Stimulated activated CD4-positive, alpha-beta T cell treated with anti-CD3 and anti-CD28 coated beads, Interleukin-15, amount 100 ng/mL, for 24 hours (primary cell): ENCODE measurements around the gene ITGB1.

ENCODE experiments used
- DNase-seq: peaks from one replicate; pipeline ENCODE4 v3.0.0-alpha.2; 2020

ITGB1 gene

DNA sequence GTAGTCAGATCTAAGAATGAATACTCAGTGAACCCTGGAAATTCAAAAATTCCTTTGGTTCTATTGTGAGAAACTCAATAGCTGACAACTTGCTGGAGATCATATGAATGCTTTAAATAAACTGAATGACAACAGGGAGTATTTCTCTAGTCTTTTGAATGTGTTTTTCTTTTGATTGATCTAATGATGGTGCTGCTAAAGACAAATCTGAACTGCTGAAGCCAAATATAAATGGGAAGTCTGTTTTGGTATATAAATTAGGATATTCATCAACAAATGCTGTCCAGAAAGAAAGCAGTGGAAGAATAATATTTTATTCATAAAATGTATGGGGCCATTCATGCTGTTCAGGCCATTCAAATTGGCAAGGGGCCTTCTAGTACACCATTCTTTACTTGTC, 79.4 kb downstream of the ITGB1 start:
- DNase-seq: no peak

DNA sequence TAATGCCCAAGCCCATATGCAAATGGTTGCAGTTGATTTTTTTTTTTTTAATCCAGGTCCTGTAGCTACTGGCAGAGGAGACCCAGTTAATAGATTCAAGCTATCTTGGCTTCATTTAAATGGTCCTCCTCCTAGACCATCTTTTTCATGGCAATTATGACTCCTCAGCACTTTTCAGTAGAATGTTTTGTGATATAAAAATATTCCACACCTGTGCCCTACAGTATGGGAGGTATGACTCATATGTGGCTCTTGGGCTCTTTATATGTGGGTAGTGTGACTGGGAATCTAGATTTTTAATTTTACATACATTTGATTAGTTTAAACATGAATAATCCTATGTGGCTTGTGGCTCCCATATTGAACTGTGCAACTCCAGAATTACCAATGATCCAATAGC, 80.1 kb downstream of the ITGB1 start:
- DNase-seq: no peak

- DNase-seq: no peak
Measured at GRCh38 chr10:32865170-32865569, 92.9 kb downstream of the ITGB1 start.

GRCh38 chr10:32854435-32854834, 103.6 kb downstream of the ITGB1 start:
- no peak for DNase-seq

DNA sequence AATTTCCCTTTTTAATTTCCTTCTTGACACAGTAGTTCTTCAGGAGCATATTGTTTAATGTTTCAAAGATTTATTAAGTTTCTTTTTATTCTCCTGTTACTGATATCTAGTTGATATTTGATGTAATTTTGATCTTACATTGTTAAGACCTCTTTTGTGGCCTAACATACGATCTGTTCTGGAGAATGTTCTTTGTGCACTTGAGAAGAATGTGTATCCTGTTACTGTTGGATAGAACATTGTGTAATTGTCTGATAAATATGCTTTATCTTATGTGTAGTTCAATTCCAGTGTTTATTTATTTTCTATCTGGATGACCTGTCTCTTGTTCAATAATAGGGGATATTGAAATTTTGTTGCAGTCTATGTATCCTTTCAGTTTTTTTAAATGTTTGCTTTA, 106.7 kb downstream of the ITGB1 start:
- no peak for DNase-seq
